OCI-LY7 (cell line): ENCODE measurements around the gene GNLY.

Experiments
- EZH2phosphoT487 ChIP-seq: fragments of 200-600 bp; sonication (generic); IDR thresholded peaks from 2 replicates; pipeline ENCODE4 v1.6.1; 2018; ENCODE audit warnings: low read depth, borderline replicate concordance, mild to moderate bottlenecking, mixed run types, antibody characterized with exemption, low read length, moderate library complexity, mixed read lengths
- TF ChIP-seq, protein P1 (sequence below): fragments of 200-600 bp; sonication (generic); conservative IDR thresholded peaks from 2 replicates; pipeline ENCODE4 v1.5.1; 2014; ENCODE audit warnings: mild to moderate bottlenecking, antibody characterized with exemption, low read length, moderate library complexity, mixed read lengths

- TF ChIP-seq, protein P1, sequence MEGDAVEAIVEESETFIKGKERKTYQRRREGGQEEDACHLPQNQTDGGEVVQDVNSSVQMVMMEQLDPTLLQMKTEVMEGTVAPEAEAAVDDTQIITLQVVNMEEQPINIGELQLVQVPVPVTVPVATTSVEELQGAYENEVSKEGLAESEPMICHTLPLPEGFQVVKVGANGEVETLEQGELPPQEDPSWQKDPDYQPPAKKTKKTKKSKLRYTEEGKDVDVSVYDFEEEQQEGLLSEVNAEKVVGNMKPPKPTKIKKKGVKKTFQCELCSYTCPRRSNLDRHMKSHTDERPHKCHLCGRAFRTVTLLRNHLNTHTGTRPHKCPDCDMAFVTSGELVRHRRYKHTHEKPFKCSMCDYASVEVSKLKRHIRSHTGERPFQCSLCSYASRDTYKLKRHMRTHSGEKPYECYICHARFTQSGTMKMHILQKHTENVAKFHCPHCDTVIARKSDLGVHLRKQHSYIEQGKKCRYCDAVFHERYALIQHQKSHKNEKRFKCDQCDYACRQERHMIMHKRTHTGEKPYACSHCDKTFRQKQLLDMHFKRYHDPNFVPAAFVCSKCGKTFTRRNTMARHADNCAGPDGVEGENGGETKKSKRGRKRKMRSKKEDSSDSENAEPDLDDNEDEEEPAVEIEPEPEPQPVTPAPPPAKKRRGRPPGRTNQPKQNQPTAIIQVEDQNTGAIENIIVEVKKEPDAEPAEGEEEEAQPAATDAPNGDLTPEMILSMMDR = no peak
- no peak for TF ChIP-seq EZH2phosphoT487
These were observed 11.9 kb downstream of the GNLY start for GRCh38 chr2:85706063-85706462.
